ENCODE results near the gene NT5M.

NT5M gene

GRCh38 chr17:17395246-17395802, 92.2 kb downstream of the NT5M start:
- no peak for DNase-seq (ENCODE audit: low read depth in 3 of 3)

GRCh38 chr17:17395885-17396284, 92.7 kb downstream of the NT5M start:
- DNase-seq (ENCODE audit: low read depth in 3 of 3): no peak

Data from stimulated activated CD4-positive, alpha-beta T cell treated with anti-CD3 and anti-CD28 coated beads, TNF-alpha, amount 100 ng/mL, for 48 hours (primary cell).